GM21619 (cell line): ENCODE measurements around the gene CLEC18B.
"Not testable (repeated sequence)": the region's sequence is repeated elsewhere in the genome, so short reads cannot be mapped to it uniquely, and the experiment has no call there.

ENCODE experiments used
- ATAC-seq: cut with Tn5 transposase; IDR thresholded peaks from one replicate; pipeline ENCODE4 v1.9.1; 2021; ENCODE audit not compliant: unreplicated experiment

The CLEC18B gene

DNA sequence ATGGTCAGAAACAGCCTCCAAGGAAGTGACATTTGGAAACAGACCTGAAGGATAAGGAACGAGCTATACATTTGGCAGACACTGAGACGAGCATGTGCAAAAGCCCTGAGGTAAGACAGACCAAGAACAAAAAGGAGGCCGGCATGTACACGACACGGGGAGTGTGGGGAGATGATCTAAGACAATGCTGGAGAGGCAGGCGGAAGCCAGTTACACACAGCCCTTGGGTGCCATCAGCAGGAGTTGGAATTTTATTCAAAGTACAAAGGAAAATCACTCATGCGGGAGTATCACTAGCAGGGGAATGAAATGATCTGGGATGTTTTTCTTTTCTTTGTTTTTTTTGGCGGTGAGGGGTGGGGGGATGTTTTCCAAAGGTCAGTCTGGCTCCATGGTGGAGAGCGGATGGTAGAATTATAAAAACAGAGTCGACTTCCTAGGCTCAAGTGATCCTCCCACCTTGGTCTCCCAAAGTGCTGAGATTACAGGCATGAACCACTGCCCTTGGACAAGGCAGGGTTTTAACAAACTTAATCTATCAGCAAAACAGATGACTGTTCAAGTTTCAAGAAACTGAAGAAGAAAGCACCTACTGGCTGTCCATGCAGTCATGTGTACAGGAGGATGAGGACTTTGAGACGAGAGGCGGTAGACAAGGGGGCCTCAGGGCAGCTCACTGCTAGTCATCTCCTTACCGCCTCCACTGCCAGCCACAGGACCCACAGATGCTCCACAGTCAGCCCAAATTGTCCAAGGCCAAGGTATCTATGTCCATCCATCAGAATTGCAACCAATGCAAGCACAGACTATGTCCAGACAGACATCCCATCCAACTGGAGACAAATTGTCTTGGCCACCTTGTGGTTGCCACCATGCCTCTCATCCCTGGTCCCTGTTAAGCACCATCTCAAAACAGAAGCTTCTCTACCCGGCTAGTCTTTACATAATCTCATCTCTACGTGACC, 59.4 kb downstream of the CLEC18B start:
- not testable (repeated sequence) for ATAC-seq
